OCI-LY1 (cell line): ENCODE data around the gene PCCB.
"Not testable (repeated sequence)": the region's sequence is repeated elsewhere in the genome, so short reads cannot be mapped to it uniquely, and the experiment has no call there.

Source experiments
- CTCF ChIP-seq: fragments of 200-600 bp; sonication (generic), shearing (Covaris generic); IDR thresholded peaks from 2 replicates; pipeline ENCODE4 v1.5.1; 2017; ENCODE audit warnings: mild to moderate bottlenecking, antibody characterized with exemption, low read length, moderate library complexity, mixed read lengths
- EZH2 ChIP-seq: fragments of 200-600 bp; sonication (generic), shearing (Covaris generic); IDR thresholded peaks from 2 replicates; pipeline ENCODE4 v1.8.0; 2017; ENCODE audit warnings: borderline replicate concordance, mixed run types, mild to moderate bottlenecking, antibody characterized with exemption, low read length, moderate library complexity, mixed read lengths

GRCh38 chr3:136271626-136272025, 21.5 kb downstream of the PCCB start:
- TF ChIP-seq CTCF, EZH2: not testable (repeated sequence)
